ENCODE measurements around the gene TPI1.

DNA sequence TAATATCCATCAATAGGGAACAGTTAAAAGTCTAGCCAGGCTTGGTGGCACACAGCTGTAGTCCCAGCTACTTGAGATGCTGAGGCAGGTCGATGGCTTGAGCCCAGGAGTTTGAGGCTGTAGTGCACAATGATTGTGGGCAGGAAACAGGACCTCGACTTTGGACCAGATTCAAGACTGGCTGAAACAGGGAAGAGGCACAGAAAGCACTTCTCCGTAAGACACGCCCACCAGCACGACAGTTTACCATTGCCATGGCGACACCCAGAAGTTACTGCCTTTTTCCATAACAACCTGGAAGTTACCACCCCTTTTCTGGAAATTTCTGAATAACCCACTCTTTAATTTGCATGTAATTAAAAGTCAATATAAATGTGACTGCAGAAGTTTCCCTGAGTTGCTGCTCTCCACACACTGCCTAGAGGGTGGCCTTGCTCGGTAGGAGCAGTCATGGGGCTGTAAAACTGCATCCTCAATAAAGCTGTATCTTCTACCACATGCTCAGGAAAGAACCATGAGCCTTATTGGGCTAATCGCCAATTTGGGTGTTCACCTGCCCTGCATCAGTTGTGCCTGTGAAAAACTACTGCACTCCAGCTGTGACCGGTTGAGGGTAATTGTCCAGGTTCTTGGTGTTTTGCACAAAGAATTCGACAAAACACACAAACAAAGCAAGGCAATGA is 32.6 kb downstream of the TPI1 start:
- TF ChIP-seq, protein P1, sequence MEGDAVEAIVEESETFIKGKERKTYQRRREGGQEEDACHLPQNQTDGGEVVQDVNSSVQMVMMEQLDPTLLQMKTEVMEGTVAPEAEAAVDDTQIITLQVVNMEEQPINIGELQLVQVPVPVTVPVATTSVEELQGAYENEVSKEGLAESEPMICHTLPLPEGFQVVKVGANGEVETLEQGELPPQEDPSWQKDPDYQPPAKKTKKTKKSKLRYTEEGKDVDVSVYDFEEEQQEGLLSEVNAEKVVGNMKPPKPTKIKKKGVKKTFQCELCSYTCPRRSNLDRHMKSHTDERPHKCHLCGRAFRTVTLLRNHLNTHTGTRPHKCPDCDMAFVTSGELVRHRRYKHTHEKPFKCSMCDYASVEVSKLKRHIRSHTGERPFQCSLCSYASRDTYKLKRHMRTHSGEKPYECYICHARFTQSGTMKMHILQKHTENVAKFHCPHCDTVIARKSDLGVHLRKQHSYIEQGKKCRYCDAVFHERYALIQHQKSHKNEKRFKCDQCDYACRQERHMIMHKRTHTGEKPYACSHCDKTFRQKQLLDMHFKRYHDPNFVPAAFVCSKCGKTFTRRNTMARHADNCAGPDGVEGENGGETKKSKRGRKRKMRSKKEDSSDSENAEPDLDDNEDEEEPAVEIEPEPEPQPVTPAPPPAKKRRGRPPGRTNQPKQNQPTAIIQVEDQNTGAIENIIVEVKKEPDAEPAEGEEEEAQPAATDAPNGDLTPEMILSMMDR (IDR thresholded peaks at IDR 0.05): no peak
- TF ChIP-seq POLR2A (IDR thresholded peaks at IDR 0.05): no peak
- TF ChIP-seq EP300 (IDR thresholded peaks at IDR 0.05): no peak
